ENCODE measurements around the gene CYCS.

DNA sequence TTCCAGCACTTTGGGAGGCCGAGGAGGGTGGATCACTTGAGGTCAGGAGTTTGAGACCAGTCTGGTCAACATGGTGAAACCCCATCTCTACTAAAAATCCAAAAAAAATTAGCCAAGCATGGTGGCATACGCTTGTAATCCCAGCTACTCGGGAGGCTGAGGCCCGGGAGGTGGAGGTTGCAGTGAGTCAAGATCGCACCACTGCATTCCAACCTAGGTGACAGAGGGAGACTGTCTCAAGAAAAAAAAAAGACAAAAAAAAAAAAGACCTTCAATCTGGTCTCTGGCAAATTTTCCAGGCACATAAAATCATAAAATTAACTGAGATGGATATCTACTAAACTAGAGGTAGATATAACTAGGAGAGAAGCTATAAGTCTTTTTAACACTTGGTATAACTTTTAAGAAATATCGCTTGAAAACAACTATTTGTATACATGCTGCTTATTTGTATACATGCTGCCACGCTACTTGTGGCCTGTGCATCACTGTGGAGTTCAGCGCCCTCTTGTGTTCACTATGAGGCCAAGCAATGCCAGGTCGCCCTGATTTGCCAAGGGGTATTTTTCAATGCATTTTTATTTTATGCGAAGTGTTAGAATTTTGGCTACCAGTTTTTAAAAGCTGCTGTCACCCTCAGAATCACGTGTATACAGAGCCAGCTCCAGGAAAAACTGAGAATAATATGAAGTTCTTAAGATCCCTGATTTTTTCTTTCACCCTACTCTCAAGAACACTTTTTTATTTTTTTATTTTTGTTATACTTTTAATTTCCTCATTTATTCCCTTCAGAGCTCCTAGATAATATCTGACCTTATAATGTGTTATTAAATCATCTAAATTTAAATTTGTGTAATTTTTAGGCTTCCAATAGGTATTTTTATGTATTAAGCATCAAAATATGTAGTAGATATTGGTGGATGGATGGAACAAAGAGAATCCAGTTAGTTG is 26.7 kb downstream of the CYCS start:
- TF ChIP-seq, protein P1, sequence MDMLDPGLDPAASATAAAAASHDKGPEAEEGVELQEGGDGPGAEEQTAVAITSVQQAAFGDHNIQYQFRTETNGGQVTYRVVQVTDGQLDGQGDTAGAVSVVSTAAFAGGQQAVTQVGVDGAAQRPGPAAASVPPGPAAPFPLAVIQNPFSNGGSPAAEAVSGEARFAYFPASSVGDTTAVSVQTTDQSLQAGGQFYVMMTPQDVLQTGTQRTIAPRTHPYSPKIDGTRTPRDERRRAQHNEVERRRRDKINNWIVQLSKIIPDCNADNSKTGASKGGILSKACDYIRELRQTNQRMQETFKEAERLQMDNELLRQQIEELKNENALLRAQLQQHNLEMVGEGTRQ (IDR thresholded peaks at IDR 0.05; ENCODE audit: low read length): no peak
- TF ChIP-seq, protein P2, sequence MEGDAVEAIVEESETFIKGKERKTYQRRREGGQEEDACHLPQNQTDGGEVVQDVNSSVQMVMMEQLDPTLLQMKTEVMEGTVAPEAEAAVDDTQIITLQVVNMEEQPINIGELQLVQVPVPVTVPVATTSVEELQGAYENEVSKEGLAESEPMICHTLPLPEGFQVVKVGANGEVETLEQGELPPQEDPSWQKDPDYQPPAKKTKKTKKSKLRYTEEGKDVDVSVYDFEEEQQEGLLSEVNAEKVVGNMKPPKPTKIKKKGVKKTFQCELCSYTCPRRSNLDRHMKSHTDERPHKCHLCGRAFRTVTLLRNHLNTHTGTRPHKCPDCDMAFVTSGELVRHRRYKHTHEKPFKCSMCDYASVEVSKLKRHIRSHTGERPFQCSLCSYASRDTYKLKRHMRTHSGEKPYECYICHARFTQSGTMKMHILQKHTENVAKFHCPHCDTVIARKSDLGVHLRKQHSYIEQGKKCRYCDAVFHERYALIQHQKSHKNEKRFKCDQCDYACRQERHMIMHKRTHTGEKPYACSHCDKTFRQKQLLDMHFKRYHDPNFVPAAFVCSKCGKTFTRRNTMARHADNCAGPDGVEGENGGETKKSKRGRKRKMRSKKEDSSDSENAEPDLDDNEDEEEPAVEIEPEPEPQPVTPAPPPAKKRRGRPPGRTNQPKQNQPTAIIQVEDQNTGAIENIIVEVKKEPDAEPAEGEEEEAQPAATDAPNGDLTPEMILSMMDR (IDR thresholded peaks at IDR 0.05; ENCODE audit: control extremely low read depth in 1 of 3, insufficient read depth in 1 of 3, low read depth in 1 of 3, low read length in 3 of 3): peak; percentile 84 to 88 (median 87)
- no peak for TF ChIP-seq EGR1 (IDR thresholded peaks at IDR 0.05; ENCODE audit: borderline replicate concordance, low read depth, low read length)
- TF ChIP-seq POLR2A (IDR thresholded peaks at IDR 0.05; ENCODE audit: control extremely low read depth in 1 of 2, low read depth in 2 of 2, low read length in 2 of 2): no peak
- no peak for TF ChIP-seq CEBPB (IDR thresholded peaks at IDR 0.05; ENCODE audit: low read depth, low read length)
- TF ChIP-seq GABPA (IDR thresholded peaks at IDR 0.05; ENCODE audit: borderline replicate concordance, insufficient read depth, low read length): no peak
- TF ChIP-seq TCF12 (IDR thresholded peaks at IDR 0.05; ENCODE audit: low read depth, low read length): no peak
- TF ChIP-seq EZH2 (IDR thresholded peaks at IDR 0.05; ENCODE audit: low read depth, low read length, severe bottlenecking): no peak
- no peak for TF ChIP-seq RFX5 (IDR thresholded peaks at IDR 0.05; ENCODE audit: borderline replicate concordance, low read depth, low read length)
- no peak for TF ChIP-seq TBP (IDR thresholded peaks at IDR 0.05; ENCODE audit: low read depth, low read length)
- TF ChIP-seq, protein P3, sequence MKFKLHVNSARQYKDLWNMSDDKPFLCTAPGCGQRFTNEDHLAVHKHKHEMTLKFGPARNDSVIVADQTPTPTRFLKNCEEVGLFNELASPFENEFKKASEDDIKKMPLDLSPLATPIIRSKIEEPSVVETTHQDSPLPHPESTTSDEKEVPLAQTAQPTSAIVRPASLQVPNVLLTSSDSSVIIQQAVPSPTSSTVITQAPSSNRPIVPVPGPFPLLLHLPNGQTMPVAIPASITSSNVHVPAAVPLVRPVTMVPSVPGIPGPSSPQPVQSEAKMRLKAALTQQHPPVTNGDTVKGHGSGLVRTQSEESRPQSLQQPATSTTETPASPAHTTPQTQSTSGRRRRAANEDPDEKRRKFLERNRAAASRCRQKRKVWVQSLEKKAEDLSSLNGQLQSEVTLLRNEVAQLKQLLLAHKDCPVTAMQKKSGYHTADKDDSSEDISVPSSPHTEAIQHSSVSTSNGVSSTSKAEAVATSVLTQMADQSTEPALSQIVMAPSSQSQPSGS (IDR thresholded peaks at IDR 0.05; ENCODE audit: low read length): no peak
- TF ChIP-seq POLR2AphosphoS5 (IDR thresholded peaks at IDR 0.05; ENCODE audit: low read depth, low read length): no peak
